HepG2 (cell line): ENCODE measurements around the gene PDIA5. TPM values are rescaled to one million over a fixed set of nuclear protein-coding genes. Genes with fewer than 3 reads are reported as not detected.

ENCODE experiments used
- ATF4 ChIP-seq, 2 experiments: fragments of 450-650 bp in 1 of 2; sonication (generic) in 1 of 2; formaldehyde crosslinking; IDR thresholded peaks; 2 replicates each; pipeline versions ENCODE4 v1.5.0 to v1.8.0; 2020 to 2022; ENCODE audit warnings: mild to moderate bottlenecking in 1 of 2, missing genetic modification reagents in 1 of 2
- FOXP4 ChIP-seq: sonication (generic); formaldehyde crosslinking; IDR thresholded peaks from 2 replicates; pipeline ENCODE4 v1.4.0; 2020; ENCODE audit warnings: missing genetic modification reagents
- GMEB2 ChIP-seq: IDR thresholded peaks from 2 replicates; pipeline ENCODE4 v1.6.1; 2016; ENCODE audit warnings: missing biosample characterization, missing genetic modification reagents, low read depth
- HHEX ChIP-seq: IDR thresholded peaks from 2 replicates; pipeline ENCODE4 v1.6.1; 2016; ENCODE audit warnings: control low read depth
- IRF9 ChIP-seq: sonication (generic); formaldehyde crosslinking; IDR thresholded peaks from 2 replicates; pipeline ENCODE4 v1.8.0; 2022; ENCODE audit warnings: missing genetic modification reagents, mild to moderate bottlenecking, borderline replicate concordance
- KDM4B ChIP-seq: sonication (generic); formaldehyde crosslinking; IDR thresholded peaks from 2 replicates; pipeline ENCODE4 v1.4.0; 2020; ENCODE audit warnings: missing genetic modification reagents
- KDM5B ChIP-seq: sonication (generic); formaldehyde crosslinking; IDR thresholded peaks from 2 replicates; pipeline ENCODE4 v1.4.0; 2020; ENCODE audit warnings: missing genetic modification reagents, mild to moderate bottlenecking, borderline replicate concordance
- MEIS2 ChIP-seq: sonication (generic); formaldehyde crosslinking; IDR thresholded peaks from 2 replicates; pipeline ENCODE4 v1.9.0; 2021; ENCODE audit warnings: mild to moderate bottlenecking, missing genetic modification reagents
- MLLT10 ChIP-seq: sonication (generic); formaldehyde crosslinking; IDR thresholded peaks from 2 replicates; pipeline ENCODE4 v1.4.0; 2020; ENCODE audit warnings: missing genetic modification reagents
- MLX ChIP-seq: IDR thresholded peaks from 2 replicates; pipeline ENCODE4 v1.6.1; 2016
- NFYC ChIP-seq: IDR thresholded peaks from 2 replicates; pipeline ENCODE4 v1.6.1; 2016; ENCODE audit warnings: missing genetic modification reagents, missing compliant biosample characterization
- PRPF4 ChIP-seq: fragments of 200-400 bp; formaldehyde crosslinking; IDR thresholded peaks from 2 replicates; pipeline ENCODE4 v1.6.1; 2016; ENCODE audit warnings: low read length, low read depth; ENCODE audit not compliant: poor library complexity, severe bottlenecking
- ZNF180 ChIP-seq: sonication (generic); formaldehyde crosslinking; IDR thresholded peaks from 2 replicates; pipeline ENCODE4 v1.4.0; 2020; ENCODE audit warnings: low read depth, missing genetic modification reagents, borderline replicate concordance
- ZNF619 ChIP-seq: sonication (generic); formaldehyde crosslinking; IDR thresholded peaks from 2 replicates; pipeline ENCODE4 v1.4.0; 2020; ENCODE audit warnings: mild to moderate bottlenecking, missing genetic modification reagents
- ZNF691 ChIP-seq: sonication (generic); formaldehyde crosslinking; IDR thresholded peaks from 2 replicates; pipeline ENCODE4 v1.4.0; 2020; ENCODE audit warnings: missing genetic modification reagents, low read depth, mild to moderate bottlenecking, borderline replicate concordance
- ZNF784 ChIP-seq: sonication (generic); formaldehyde crosslinking; IDR thresholded peaks from 2 replicates; pipeline ENCODE4 v1.5.1; 2020; ENCODE audit warnings: missing genetic modification reagents, mild to moderate bottlenecking, borderline replicate concordance
- ZSCAN20 ChIP-seq: sonication (generic); formaldehyde crosslinking; IDR thresholded peaks from 2 replicates; pipeline ENCODE4 v1.4.0; 2020; ENCODE audit warnings: missing genetic modification reagents, mild to moderate bottlenecking, borderline replicate concordance
- polyA plus RNA-seq, 8 experiments: library from polyadenylated mRNA; depleted of rRNA in 3 of 8; stranded (reverse) in 7 of 8; unstranded in 1 of 8; fragments of >200 nt; fragmentation: Illumina TruSeq in 4 of 8; extraction: Trizol in 4 of 8; gene quantifications; 2 replicates each; pipeline versions ENCODE4 v1.2.1 to v1.2.3, GENCODE V29; 2011 to 2016; ENCODE audit warnings: low read depth in 4 of 8, missing spikeins in 1 of 8, mixed read lengths in 1 of 8; ENCODE audit not compliant: insufficient read depth in 1 of 8
- total RNA-seq, 5 experiments: library from RNA; depleted of rRNA; stranded (reverse); fragments of >200 nt; fragmentation: Illumina TruSeq; extraction: Trizol; gene quantifications; 2 replicates each; pipeline ENCODE4 v1.2.3, GENCODE V29; 2016; ENCODE audit warnings: low read depth in 1 of 5
- TF ChIP-seq, protein P1 (sequence below): sonication (generic); formaldehyde crosslinking; IDR thresholded peaks from 2 replicates; pipeline ENCODE4 v1.4.0; 2020; ENCODE audit warnings: mild to moderate bottlenecking, missing genetic modification reagents

Gene PDIA5
- total and polyA plus RNA-seq, 2 of the 13 experiments (the other 11 are each of a cell fraction or from before 2014, with no cell fraction given) = 51.3 to 74.3 TPM

DNA sequence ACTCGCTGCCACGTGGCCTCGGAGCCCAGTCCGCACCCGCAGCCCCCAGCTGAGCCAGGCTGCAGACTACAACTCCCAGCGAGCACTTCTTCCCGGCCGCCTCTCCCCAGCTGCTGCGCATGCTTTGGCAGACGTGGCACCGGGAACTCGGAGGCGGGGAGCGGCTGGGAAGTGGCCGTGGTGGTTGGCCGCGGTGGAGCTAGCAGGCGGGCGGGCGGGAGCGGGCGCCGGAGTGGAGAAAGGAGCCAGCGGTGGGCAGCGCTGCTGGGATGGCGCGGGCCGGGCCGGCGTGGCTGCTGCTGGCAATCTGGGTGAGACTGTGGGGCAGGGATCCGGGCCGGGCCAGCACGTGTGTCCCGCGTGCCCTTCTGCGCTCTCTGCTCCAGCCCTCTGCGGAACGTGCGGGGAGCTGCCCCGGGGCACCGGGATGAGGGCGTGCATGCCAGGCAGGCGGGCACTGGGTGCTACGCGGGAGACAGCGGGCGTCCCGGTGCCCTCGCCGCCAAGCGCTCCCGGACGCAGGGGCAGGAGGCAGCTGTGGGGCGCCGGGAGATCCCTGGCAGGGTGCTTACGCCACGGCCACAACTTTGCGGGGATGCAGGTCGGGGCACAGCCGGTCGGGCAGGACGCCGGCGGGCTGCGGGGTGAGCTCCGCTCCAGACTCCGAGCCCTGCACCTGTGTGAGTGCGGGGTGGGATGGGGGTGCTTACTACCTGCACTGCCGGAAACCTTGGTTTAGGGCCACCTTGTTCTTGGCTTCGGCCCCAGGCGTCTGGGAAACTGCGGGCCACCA is at the start of gene PDIA5 (continued):
- TF ChIP-seq ZNF180 (no peak), ZNF691 (CRISPR knock-in tag) (peak; percentile 81), ZNF784 (CRISPR knock-in tag) (no peak), PRPF4 (no peak), IRF9 (CRISPR knock-in tag) (peak; percentile 92), MLX (CRISPR knock-in tag) (peak; percentile 68), ZNF619 (peak; percentile 93), ZSCAN20 (CRISPR knock-in tag) (0 out of 2 replicates have a peak, but pooled peaks have one; percentile 64), GMEB2 (peak; percentile 29; the same call in 1 of the 2 replicates), MLLT10 (CRISPR knock-in tag) (no peak), NFYC (CRISPR knock-in tag) (peak; percentile 50; the same call in 1 of the 2 replicates), KDM4B (CRISPR knock-in tag) (peak; percentile 60; the same call in 1 of the 2 replicates), MEIS2 (CRISPR knock-in tag) (no peak), HHEX (CRISPR knock-in tag) (no peak), KDM5B (CRISPR knock-in tag) (peak; percentile 94), FOXP4 (peak; percentile 18; the same call in 1 of the 2 replicates), ATF4 (CRISPR knock-in tag; IDR thresholded peaks at IDR 0.05) (no peak; a peak in 1 of 4 replicates)
- TF ChIP-seq, protein P1, sequence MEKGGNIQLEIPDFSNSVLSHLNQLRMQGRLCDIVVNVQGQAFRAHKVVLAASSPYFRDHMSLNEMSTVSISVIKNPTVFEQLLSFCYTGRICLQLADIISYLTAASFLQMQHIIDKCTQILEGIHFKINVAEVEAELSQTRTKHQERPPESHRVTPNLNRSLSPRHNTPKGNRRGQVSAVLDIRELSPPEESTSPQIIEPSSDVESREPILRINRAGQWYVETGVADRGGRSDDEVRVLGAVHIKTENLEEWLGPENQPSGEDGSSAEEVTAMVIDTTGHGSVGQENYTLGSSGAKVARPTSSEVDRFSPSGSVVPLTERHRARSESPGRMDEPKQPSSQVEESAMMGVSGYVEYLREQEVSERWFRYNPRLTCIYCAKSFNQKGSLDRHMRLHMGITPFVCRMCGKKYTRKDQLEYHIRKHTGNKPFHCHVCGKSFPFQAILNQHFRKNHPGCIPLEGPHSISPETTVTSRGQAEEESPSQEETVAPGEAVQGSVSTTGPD (CRISPR knock-in tag) = no peak
